HepG2 (cell line): ENCODE measurements around the gene ALS2CL. TPM values are rescaled to one million over a fixed set of nuclear protein-coding genes. Genes with fewer than 3 reads are reported as not detected.

Source experiments
- NBN ChIP-seq: fragments of 450-650 bp; conservative IDR thresholded peaks from 2 replicates; pipeline ENCODE4 v1.6.1; 2017
- RARG ChIP-seq: sonication (generic); formaldehyde crosslinking; IDR thresholded peaks from 2 replicates; pipeline ENCODE4 v1.4.0; 2020; ENCODE audit warnings: low read depth, mild to moderate bottlenecking, missing genetic modification reagents
- ZNF33A ChIP-seq: sonication (generic); formaldehyde crosslinking; IDR thresholded peaks from 2 replicates; pipeline ENCODE4 v1.5.1; 2020; ENCODE audit warnings: missing genetic modification reagents, mild to moderate bottlenecking, moderate library complexity, borderline replicate concordance
- polyA plus RNA-seq, 8 experiments: library from polyadenylated mRNA; depleted of rRNA in 3 of 8; stranded (reverse) in 7 of 8; unstranded in 1 of 8; fragments of >200 nt; fragmentation: Illumina TruSeq in 4 of 8; extraction: Trizol in 4 of 8; gene quantifications; 2 replicates each; pipeline versions ENCODE4 v1.2.1 to v1.2.3, GENCODE V29; 2011 to 2016; ENCODE audit warnings: low read depth in 4 of 8, missing spikeins in 1 of 8, mixed read lengths in 1 of 8; ENCODE audit not compliant: insufficient read depth in 1 of 8
- total RNA-seq, 5 experiments: library from RNA; depleted of rRNA; stranded (reverse); fragments of >200 nt; fragmentation: Illumina TruSeq; extraction: Trizol; gene quantifications; 2 replicates each; pipeline ENCODE4 v1.2.3, GENCODE V29; 2016; ENCODE audit warnings: low read depth in 1 of 5
- TF ChIP-seq, protein P1 (sequence below): sonication (generic); formaldehyde crosslinking; IDR thresholded peaks from 2 replicates; pipeline ENCODE4 v1.9.0; 2021; ENCODE audit warnings: mild to moderate bottlenecking, missing genetic modification reagents

The ALS2CL gene
- total and polyA plus RNA-seq, 2 of the 13 experiments (the other 11 are each of a cell fraction or from before 2014, with no cell fraction given) = not detected

DNA sequence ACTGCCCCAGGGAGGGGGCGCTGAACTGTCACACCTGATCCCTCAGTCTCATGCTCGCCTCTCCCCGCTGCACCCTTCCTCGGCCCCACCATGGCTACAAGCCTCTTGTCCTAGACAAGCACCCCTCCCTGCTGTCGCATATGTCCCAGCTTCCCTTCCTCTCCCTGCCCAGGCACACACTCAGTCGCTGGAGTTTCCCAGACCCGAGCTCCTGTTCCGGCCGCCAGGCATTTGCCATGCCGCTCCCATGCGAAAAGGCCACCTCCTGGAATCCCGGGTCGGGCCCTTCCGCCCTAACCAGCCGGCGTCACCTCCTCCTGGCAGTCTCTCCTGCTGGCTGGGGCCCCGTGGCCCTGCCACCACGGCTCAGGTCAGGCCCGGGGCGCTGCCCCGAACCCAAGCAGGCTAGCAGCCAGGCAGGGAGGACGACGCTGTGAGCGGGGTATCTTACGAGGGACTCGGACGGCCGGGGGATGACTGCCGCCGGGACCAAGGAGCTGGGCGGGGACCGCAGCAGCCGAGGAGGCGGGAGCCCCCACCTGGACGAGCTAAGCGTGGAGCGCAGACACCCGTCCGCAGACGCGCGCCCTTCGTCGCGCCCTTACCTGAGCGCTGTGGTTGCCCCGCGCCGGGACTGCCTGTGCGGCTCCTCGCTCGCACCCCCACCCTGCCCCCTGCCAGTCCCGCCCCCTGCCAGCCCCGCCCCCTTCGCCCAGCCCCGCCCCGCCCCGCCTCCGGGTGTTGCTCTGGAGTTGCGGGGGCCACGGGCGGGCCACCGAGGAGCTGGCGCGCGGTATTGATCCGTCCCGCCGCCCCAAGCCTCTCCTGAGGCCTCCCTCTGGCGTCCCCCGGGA lies at the start of gene ALS2CL (continued):
- TF ChIP-seq, protein P1, sequence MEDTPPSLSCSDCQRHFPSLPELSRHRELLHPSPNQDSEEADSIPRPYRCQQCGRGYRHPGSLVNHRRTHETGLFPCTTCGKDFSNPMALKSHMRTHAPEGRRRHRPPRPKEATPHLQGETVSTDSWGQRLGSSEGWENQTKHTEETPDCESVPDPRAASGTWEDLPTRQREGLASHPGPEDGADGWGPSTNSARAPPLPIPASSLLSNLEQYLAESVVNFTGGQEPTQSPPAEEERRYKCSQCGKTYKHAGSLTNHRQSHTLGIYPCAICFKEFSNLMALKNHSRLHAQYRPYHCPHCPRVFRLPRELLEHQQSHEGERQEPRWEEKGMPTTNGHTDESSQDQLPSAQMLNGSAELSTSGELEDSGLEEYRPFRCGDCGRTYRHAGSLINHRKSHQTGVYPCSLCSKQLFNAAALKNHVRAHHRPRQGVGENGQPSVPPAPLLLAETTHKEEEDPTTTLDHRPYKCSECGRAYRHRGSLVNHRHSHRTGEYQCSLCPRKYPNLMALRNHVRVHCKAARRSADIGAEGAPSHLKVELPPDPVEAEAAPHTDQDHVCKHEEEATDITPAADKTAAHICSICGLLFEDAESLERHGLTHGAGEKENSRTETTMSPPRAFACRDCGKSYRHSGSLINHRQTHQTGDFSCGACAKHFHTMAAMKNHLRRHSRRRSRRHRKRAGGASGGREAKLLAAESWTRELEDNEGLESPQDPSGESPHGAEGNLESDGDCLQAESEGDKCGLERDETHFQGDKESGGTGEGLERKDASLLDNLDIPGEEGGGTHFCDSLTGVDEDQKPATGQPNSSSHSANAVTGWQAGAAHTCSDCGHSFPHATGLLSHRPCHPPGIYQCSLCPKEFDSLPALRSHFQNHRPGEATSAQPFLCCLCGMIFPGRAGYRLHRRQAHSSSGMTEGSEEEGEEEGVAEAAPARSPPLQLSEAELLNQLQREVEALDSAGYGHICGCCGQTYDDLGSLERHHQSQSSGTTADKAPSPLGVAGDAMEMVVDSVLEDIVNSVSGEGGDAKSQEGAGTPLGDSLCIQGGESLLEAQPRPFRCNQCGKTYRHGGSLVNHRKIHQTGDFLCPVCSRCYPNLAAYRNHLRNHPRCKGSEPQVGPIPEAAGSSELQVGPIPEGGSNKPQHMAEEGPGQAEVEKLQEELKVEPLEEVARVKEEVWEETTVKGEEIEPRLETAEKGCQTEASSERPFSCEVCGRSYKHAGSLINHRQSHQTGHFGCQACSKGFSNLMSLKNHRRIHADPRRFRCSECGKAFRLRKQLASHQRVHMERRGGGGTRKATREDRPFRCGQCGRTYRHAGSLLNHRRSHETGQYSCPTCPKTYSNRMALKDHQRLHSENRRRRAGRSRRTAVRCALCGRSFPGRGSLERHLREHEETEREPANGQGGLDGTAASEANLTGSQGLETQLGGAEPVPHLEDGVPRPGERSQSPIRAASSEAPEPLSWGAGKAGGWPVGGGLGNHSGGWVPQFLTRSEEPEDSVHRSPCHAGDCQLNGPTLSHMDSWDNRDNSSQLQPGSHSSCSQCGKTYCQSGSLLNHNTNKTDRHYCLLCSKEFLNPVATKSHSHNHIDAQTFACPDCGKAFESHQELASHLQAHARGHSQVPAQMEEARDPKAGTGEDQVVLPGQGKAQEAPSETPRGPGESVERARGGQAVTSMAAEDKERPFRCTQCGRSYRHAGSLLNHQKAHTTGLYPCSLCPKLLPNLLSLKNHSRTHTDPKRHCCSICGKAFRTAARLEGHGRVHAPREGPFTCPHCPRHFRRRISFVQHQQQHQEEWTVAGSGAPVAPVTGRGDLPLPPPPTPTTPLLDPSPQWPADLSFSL (CRISPR knock-in tag) = no peak
- TF ChIP-seq NBN (no peak), ZNF33A (CRISPR knock-in tag) (no peak), RARG (CRISPR knock-in tag) (no peak)
